Raji (cell line): ENCODE data around the gene ANKMY2.

Source experiments
- POLR2A ChIP-seq: IDR thresholded peaks from 2 replicates; pipeline ENCODE4 v1.6.1; 2011; ENCODE audit warnings: low read depth, low read length, control low read depth; ENCODE audit not compliant: insufficient read depth

The ANKMY2 gene

DNA sequence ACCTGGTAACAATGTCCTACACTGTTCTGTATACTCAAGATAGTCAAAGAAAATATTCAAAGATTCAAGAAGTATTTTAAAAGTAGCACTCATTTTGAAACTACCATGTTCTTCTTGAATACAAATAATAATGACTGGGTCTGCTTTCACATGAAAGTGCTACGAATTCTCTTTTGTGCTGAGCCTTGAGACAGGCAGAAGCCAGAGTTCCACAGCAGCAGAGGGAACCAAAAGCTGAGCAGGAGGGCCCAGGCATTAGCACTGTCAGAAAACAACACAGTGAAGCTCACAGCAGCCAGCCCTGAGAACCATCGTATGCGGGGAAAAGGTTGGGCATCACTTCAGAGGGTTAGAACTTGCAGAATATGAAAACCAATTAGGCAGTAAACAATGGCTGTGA is 38.9 kb downstream of the ANKMY2 start:
- no peak for TF ChIP-seq POLR2A

DNA sequence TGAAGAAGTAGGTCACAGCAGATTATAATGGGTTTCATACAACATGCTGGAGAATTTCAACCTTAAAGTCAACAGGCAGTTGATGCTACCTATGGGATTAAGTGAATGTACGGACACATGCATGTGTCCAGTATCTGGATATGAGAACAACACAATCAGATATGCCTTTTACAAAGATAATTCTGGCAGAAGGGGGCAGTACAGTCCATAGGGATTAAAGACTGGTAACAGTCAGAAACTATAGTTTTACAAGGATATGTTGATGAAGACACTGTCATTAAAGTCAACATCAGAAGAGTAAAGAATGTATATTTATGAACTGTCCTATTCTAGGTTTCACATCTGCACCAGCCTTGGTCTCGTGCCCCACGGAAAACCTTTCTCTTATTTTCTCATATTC is 41.5 kb downstream of the ANKMY2 start:
- TF ChIP-seq POLR2A, result no peak

DNA sequence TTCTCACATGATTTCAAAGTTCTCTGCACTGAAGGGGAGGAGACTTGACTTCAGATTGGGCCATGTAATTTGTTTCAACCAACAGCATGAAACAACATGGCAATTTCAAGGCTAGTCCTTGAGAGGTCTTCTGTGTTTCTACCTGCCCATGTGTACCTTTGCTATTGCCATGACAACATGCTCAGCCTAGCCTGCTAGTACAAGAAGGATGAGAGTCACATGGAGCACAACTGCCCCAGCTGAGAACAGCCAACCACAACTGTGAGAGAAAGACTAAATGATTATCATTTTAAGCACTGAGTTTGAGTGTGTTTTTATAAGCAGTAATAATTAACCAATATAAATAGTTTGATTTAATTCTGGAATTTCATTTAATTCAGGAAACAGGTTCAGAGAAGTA is 41.9 kb downstream of the ANKMY2 start:
- no peak for TF ChIP-seq POLR2A

DNA sequence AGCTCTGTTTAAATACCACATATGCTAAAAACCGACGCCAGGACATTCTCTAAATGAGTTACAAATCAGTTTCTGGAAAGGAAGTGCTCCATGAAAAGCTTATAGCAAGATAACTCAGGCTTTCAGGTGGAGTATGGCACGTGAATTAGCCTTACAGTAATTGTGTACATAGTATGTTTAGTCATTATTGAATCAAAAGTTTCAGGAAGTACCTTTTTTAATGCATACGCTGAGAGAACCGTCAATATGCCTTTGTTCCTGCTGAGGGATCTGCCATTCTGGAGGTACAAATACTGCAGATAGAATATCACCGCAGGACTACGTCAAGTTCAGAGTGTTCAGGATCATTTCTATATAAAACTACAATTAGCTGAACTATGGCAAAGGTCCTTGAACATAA is 45.7 kb downstream of the ANKMY2 start:
- TF ChIP-seq POLR2A, result no peak

DNA sequence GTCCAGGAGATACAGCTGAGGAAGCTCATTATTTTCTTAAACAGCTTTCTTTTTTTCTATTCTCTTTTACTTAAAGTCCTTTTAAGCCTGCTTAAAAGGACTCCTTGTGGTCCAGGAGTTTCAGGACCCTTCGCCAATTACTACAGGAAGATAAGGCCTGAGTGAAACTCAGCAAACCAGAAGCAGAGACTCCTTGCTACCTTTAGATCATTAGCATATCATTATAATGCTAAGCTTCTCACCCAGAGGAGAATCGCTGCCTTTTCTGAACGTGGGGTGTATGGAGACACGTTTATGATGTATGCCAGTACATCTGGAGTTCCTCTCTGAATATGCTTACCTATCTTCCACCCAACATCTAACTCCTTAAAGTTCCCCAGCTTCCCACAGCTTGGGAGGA is 47.5 kb downstream of the ANKMY2 start:
- TF ChIP-seq POLR2A, result no peak

DNA sequence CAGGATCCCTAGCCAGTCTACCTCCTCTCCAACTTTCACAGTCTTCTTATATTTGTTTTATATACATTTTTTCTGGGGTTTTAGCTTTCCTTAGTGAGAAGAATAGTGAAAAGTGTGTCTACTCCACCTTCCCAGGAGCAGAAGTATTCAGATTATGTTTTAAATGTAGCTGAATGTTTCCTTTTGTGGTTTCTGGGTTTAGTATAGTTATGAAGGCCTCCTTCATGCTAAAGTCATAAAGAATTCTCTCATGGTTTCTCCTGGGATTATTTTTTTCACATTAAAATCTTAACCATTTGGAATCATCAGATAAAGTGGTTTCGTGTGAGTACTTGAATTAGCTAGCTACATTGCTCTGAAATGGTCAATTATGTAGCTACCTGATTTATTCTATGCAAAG is 50.9 kb downstream of the ANKMY2 start:
- no peak for TF ChIP-seq POLR2A

DNA sequence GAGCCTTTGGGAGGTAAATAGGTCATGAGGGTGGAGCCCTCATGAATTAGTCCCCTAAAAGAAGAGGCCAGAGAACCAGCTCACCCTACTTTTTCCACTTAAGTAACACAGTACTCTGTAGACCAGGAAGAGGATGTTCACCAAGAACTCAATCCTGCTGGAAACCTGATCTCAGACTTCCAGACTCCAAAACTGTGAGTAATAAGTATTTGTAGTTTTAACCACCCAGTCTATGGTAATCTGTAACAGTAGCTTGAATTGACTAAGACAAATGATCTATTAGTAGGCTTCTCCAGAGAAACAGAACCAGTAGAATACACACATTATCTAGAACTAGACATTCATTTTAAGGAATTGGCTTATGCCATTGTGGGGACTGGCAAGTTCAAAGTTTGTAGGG is 51.5 kb downstream of the ANKMY2 start:
- TF ChIP-seq POLR2A, result no peak

DNA sequence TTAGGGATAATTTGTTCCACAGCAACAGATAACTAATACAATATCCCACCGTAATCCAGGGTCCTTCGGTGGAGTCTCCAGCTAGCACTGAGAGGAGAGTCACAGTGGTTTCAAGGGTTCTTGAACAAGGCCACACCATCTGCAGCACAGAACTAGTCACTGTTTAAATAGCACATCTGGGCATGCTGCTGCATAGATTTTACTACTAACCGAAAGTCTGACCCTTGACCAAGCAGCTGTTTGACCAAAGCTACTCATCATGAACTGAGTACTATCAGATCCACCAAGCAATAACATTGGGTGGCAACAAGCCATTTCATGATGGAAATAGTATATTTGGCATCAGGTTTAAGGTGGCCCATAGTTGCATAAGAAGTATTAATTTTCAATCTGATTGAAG is 53.2 kb downstream of the ANKMY2 start:
- TF ChIP-seq POLR2A, result no peak

DNA sequence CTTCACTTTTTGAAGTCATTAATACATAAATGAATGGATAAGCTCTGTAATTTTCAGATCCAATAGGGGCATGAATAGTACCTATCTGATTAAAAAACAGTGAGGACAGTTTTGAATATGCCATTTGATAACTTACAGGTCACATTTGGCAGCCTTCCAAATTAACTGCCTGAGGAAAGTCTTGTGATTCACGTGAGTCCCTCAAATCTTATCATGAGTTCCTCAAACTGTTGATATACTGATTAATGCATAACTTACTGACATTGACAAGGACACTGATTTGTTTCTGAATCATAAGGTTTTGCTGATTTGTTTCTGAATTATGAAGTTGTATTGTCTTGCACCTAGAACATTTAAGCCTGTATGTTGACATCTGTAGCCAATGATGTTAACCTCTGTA is 55.1 kb downstream of the ANKMY2 start:
- TF ChIP-seq POLR2A, result no peak

DNA sequence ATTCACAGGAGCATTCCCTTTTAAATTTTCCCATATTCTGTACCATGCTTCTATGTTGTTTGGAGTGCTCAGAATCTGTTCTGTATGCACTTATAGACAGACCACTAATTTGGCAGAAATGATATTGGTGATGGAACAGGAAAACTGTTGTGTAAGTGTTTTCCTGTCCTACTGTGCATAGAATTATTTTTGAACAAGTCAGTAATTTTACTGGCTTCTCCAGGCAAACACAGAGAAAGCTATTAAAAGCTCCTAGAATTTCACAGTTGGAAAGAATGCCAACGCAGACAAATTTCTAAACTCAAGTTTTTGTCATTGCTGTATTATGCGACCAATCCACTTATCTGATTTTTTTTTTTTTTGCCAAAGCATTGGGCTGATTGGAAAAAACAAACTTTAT is 55.7 kb downstream of the ANKMY2 start:
- no peak for TF ChIP-seq POLR2A

DNA sequence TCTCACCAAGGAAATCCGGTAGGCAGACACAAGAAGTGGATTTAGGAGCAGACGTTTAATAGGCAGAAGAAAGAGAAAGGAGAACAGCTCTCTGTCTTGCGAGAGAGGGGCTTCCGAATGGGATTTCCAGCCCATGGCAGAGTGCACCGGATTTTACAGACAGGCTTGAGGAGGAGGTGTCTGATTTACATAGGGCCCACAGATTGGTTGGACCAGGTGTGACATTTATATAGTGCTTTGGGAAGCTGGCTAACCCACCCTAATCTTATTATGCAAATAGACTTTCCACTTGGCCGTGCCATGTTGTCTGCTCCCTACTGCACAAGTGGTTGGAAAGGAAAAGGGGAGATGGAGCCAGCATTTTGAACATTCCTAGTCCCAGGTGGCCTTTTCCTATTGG is 57.8 kb downstream of the ANKMY2 start:
- no peak for TF ChIP-seq POLR2A

DNA sequence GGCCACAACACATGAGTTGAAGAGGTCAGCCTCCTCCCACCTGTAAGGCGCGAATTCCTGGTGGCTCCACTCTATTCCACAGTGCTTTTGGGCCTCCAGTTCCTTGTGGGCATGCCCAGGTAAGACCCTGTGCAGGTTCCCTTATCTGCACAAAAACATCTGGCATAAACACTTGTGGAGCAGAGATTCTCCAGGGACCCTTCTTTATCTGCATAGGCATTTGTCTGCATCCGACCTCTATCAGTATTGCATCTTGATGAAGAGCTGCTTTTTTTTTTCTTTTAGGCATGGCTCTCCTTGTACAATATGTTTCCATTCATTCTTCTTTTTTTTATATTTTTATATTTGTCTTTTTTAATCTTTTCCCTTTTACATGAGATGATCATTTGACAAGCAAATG is 58.4 kb downstream of the ANKMY2 start:
- TF ChIP-seq POLR2A, result no peak

DNA sequence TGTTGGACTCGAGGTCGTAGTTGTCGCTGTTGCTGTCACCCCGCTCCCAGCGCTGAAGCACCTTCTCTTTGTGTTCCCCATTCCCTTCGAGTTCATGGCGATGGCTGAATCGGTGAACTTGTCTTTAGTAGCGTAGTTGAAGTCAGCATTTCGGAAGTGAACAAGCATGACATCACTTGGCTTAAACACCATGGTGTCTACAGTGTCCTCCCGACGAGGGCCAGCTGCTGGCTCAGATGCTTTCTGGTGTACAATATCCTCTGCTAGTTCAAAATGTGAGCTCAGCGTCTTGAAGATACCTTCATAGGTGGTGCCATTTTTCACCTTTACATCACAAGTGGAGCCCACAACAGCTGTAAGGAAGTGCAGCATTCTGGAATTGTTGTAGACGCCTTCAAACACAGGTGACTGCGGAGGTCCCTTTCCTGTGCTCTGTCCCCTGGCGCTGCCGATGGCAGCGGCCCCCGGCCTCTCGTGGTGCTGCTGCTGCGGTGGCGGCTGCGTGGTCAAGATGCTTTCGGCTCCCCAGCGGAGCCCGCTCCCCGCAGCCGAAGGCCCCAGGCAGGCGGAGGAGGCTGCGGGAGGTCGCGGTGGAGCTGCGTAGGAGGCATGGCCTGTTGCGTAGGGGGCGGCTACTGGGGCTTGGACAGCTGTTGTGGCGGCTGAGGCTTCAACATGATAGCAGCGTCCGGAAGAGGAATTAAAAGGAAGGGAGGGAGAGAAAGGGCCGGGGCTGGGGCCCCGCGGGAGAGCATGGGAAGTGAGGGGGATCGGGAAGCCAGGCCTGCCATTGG is 59.3 kb downstream of the ANKMY2 start:
- TF ChIP-seq POLR2A, result no peak

DNA sequence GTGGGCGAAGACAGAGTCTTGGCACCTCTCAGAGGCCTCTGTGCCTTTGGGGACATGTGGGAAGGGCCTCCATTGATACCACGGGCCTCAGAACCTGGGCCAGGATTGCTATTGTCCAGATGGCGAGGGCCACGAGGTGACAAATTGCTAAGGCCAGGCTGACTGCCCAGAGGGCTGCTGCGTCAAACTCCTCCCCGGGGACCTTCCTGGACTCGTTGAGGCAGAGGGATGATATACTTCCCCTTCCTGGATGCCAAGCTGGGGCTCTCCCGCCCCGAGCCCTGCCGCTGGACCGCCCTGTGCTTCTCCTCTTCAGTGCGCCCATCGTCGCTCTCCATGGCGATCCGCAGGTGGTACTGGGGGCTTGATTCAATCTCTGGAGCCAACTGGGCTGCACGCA is 60.0 kb downstream of the ANKMY2 start:
- no peak for TF ChIP-seq POLR2A

DNA sequence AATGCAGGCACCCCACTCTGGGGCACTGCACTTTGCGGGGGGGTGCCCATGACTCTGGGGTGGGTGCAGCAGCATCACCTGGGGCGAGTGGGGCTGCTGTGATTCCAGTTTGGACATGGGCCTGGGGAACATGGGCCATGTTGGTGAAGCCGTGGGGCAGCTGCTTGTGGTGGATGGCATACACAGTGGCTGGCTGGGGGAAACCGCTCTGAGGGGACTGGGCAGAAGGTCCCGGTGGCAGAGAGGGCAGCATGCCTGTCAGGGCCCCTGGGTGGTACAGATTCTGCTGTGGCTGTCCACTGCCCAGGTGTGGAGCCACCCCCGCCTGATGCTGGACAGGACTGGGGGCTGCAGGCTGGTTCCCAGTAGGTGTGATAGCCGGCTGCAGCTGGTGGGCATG is 61.7 kb downstream of the ANKMY2 start:
- TF ChIP-seq POLR2A, result no peak

DNA sequence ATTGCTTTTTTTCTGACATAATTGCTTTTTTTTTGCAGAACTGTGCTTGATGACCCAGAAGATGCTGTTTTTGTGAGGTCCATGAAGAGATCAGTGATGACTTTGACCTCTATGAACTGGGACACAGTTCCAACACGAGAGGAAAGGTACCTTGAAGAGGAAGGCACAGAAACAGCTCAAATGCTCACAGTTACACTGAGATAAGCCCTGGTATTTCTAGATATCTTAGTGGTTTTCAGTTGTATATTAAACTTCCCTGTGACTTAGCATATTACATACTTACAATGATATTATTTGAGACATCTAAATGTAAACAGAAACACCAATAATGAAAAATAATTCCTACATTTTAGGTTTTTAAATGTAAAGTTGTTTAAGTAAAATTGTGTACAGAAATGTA is 64.3 kb downstream of the ANKMY2 start:
- no peak for TF ChIP-seq POLR2A

DNA sequence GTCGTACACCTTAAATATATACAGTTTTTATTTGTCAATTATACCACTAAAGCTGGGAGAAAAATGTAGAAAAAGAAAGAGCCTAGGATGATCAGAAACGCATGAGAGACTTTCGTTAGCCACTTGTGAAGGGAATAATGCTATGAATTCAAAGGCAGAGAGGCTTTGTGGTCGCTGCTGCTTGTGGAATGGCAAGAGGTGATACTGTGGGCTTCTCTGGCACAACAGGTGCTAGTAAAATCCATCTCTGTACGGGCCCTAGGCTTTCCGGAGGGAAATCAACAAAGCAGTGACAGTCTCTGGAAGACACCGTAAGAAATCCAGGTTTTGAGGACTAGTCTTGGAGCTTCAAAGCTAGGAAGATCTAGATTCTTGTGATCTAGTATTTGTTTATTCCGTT is 66.3 kb downstream of the ANKMY2 start:
- no peak for TF ChIP-seq POLR2A
